ENCODE measurements around the gene NKIRAS2.

DNA sequence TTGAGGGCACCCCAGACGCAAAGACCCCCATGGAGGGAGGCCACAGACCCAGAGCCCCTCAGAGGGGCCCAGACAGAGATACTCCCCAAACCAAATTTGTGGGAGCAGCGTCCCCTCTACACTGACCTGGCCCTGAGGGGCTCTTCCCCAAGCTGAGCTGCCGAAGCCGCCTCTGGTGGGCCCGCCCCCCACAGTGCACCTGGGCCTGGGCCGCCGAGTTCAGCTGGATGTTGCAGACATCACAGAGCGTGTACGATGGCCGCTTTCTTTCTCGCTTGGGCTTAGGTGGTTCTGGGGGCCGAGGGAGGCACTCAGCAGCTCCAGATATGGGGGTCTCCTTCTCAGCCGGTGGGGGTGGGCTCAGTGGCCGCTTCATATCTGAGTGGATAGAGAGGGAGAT, 42.8 kb downstream of the NKIRAS2 start:
- TF ChIP-seq, protein P1, sequence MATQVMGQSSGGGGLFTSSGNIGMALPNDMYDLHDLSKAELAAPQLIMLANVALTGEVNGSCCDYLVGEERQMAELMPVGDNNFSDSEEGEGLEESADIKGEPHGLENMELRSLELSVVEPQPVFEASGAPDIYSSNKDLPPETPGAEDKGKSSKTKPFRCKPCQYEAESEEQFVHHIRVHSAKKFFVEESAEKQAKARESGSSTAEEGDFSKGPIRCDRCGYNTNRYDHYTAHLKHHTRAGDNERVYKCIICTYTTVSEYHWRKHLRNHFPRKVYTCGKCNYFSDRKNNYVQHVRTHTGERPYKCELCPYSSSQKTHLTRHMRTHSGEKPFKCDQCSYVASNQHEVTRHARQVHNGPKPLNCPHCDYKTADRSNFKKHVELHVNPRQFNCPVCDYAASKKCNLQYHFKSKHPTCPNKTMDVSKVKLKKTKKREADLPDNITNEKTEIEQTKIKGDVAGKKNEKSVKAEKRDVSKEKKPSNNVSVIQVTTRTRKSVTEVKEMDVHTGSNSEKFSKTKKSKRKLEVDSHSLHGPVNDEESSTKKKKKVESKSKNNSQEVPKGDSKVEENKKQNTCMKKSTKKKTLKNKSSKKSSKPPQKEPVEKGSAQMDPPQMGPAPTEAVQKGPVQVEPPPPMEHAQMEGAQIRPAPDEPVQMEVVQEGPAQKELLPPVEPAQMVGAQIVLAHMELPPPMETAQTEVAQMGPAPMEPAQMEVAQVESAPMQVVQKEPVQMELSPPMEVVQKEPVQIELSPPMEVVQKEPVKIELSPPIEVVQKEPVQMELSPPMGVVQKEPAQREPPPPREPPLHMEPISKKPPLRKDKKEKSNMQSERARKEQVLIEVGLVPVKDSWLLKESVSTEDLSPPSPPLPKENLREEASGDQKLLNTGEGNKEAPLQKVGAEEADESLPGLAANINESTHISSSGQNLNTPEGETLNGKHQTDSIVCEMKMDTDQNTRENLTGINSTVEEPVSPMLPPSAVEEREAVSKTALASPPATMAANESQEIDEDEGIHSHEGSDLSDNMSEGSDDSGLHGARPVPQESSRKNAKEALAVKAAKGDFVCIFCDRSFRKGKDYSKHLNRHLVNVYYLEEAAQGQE (IDR thresholded peaks at IDR 0.05; ENCODE audit: low read depth, low read length): no peak
- TF ChIP-seq RFX5 (IDR thresholded peaks at IDR 0.05; ENCODE audit: low read length): no peak
- TF ChIP-seq, protein P2, sequence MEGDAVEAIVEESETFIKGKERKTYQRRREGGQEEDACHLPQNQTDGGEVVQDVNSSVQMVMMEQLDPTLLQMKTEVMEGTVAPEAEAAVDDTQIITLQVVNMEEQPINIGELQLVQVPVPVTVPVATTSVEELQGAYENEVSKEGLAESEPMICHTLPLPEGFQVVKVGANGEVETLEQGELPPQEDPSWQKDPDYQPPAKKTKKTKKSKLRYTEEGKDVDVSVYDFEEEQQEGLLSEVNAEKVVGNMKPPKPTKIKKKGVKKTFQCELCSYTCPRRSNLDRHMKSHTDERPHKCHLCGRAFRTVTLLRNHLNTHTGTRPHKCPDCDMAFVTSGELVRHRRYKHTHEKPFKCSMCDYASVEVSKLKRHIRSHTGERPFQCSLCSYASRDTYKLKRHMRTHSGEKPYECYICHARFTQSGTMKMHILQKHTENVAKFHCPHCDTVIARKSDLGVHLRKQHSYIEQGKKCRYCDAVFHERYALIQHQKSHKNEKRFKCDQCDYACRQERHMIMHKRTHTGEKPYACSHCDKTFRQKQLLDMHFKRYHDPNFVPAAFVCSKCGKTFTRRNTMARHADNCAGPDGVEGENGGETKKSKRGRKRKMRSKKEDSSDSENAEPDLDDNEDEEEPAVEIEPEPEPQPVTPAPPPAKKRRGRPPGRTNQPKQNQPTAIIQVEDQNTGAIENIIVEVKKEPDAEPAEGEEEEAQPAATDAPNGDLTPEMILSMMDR (IDR thresholded peaks at IDR 0.05): no peak
- TF ChIP-seq RAD21 (IDR thresholded peaks at IDR 0.05; ENCODE audit: low read length): no peak
- TF ChIP-seq POLR2AphosphoS5 (IDR thresholded peaks at IDR 0.05; ENCODE audit: low read depth, low read length): no peak
- no peak for TF ChIP-seq TAF1 (IDR thresholded peaks at IDR 0.05; ENCODE audit: borderline replicate concordance, low read depth, low read length)
- TF ChIP-seq, protein P3, sequence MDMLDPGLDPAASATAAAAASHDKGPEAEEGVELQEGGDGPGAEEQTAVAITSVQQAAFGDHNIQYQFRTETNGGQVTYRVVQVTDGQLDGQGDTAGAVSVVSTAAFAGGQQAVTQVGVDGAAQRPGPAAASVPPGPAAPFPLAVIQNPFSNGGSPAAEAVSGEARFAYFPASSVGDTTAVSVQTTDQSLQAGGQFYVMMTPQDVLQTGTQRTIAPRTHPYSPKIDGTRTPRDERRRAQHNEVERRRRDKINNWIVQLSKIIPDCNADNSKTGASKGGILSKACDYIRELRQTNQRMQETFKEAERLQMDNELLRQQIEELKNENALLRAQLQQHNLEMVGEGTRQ (IDR thresholded peaks at IDR 0.05; ENCODE audit: borderline replicate concordance, low read depth, low read length): no peak
- no peak for TF ChIP-seq MXI1 (IDR thresholded peaks at IDR 0.05; ENCODE audit: low read depth, low read length)
- no peak for TF ChIP-seq EP300 (IDR thresholded peaks at IDR 0.05; ENCODE audit: borderline replicate concordance in 1 of 2, low read depth in 1 of 2, low read length in 1 of 2)
- TF ChIP-seq EZH2phosphoT487 (IDR thresholded peaks at IDR 0.05; ENCODE audit: borderline replicate concordance, low read depth): no peak
- TF ChIP-seq TEAD4 (IDR thresholded peaks at IDR 0.05; ENCODE audit: borderline replicate concordance, insufficient read depth): no peak
- no peak for TF ChIP-seq RCOR1 (IDR thresholded peaks at IDR 0.05; ENCODE audit: low read length)
- TF ChIP-seq SMC3 (IDR thresholded peaks at IDR 0.05; ENCODE audit: low read depth, low read length): no peak

Measured in SK-N-SH (cell line).